DOHH2 (cell line): ENCODE data around the gene DCK.

Source experiments
- H3F3A ChIP-seq: fragments of 200-600 bp; sonication (generic), shearing (Covaris generic); 2 replicates; pipeline ENCODE4 v1.6.0; 2016; ENCODE audit warnings: antibody characterized with exemption, mild to moderate bottlenecking; ENCODE audit not compliant: control insufficient read depth, insufficient read depth
- H3K27ac ChIP-seq: fragments of 200-600 bp; sonication (generic); 2 replicates; pipeline ENCODE4 v1.5.1; 2014; ENCODE audit warnings: low read depth, mild to moderate bottlenecking, low read length, moderate library complexity
- H3K27me3 ChIP-seq: fragments of 200-600 bp; sonication (generic); 2 replicates; pipeline ENCODE4 v1.6.1; 2014; ENCODE audit warnings: mild to moderate bottlenecking, low read length, mixed read lengths; ENCODE audit not compliant: control insufficient read depth
- H3K36me3 ChIP-seq: fragments of 200-600 bp; sonication (generic); 2 replicates; pipeline ENCODE4 v1.6.1; 2014; ENCODE audit warnings: mild to moderate bottlenecking, low read length, moderate library complexity, mixed read lengths; ENCODE audit not compliant: control insufficient read depth
- H3K4me1 ChIP-seq: fragments of 200-600 bp; sonication (generic); 2 replicates; pipeline ENCODE4 v1.6.1; 2014; ENCODE audit warnings: mild to moderate bottlenecking, low read length, mixed read lengths; ENCODE audit not compliant: control insufficient read depth
- H3K4me2 ChIP-seq: fragments of 200-600 bp; sonication (generic); 2 replicates; pipeline ENCODE4 v1.6.0; 2014; ENCODE audit warnings: mild to moderate bottlenecking, low read length, moderate library complexity
- H3K4me3 ChIP-seq: fragments of 200-600 bp; sonication (generic); 2 replicates; pipeline ENCODE4 v1.5.1; 2014; ENCODE audit warnings: mild to moderate bottlenecking, low read length, mixed read lengths
- H3K79me2 ChIP-seq: fragments of 200-600 bp; sonication (generic); 2 replicates; pipeline ENCODE4 v1.6.1; 2014; ENCODE audit warnings: mild to moderate bottlenecking, low read length, mixed read lengths; ENCODE audit not compliant: control insufficient read depth
- H3K9me2 ChIP-seq: fragments of 200-600 bp; sonication (generic); replicated peaks from 2 replicates; pipeline ENCODE4 v1.6.1; 2014; ENCODE audit warnings: mild to moderate bottlenecking, low read length, mixed read lengths; ENCODE audit not compliant: control insufficient read depth
- H3K9me3 ChIP-seq: fragments of 200-600 bp; sonication (generic); 2 replicates; pipeline ENCODE4 v1.6.1; 2014; ENCODE audit warnings: antibody characterized with exemption, low read length, mixed read lengths; ENCODE audit not compliant: control insufficient read depth, insufficient read depth
- H4K20me1 ChIP-seq: fragments of 200-600 bp; sonication (generic); 2 replicates; pipeline ENCODE4 v1.6.0; 2014; ENCODE audit warnings: low read depth, mild to moderate bottlenecking, antibody characterized with exemption, low read length, moderate library complexity; ENCODE audit not compliant: control insufficient read depth, insufficient read depth
- EZH2phosphoT487 ChIP-seq: fragments of 200-600 bp; sonication (generic); IDR thresholded peaks from 2 replicates; pipeline ENCODE4 v1.6.1; 2017; ENCODE audit warnings: borderline replicate concordance, mild to moderate bottlenecking, antibody characterized with exemption, low read length, moderate library complexity, mixed read lengths
- TF ChIP-seq, protein P1 (sequence below): fragments of 200-600 bp; sonication (generic); IDR thresholded peaks from one replicate; pipeline ENCODE4 v1.5.1; 2014; ENCODE audit warnings: antibody characterized with exemption, mild to moderate bottlenecking, low read depth, low read length; ENCODE audit not compliant: poor library complexity, severe bottlenecking

The DCK gene

DNA sequence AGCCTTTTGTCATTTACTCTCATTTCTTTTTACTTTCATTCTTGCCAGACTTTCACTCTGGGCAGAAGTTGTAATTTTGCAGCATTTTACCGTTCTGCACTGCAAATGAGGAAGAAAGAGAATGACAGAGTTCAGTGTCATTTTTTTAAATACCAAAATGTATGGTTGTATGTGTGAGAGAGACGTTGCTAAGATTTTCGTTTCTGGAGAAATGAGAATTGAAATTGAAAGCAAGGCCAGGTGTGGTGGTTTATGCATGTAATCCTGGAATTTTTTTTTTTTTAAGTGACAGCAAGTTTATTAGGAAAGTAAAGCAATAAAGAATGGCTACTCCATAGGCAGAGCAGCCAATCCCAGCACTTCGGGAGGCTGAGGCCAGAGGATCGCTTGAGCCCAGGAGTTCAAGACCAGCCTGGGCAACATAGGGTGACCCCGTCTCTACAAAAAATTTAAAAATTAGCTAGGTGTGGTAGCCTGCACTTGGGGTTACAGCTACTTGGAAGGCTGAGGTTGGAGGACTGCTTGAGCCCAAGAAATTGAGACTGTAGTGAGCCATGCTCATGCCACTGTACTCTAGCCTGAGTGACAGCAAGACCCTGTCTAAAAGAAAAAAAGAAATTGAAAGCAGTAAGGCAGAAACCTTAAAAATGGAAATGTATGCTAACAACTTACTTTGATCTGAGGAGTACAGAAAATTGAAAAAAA, 12.9 kb downstream of the DCK start:
- H4K20me1 ChIP-seq = peaks cover 16% of the 10 kb centered on the region
- TF ChIP-seq EZH2phosphoT487 = no peak
- TF ChIP-seq, protein P1, sequence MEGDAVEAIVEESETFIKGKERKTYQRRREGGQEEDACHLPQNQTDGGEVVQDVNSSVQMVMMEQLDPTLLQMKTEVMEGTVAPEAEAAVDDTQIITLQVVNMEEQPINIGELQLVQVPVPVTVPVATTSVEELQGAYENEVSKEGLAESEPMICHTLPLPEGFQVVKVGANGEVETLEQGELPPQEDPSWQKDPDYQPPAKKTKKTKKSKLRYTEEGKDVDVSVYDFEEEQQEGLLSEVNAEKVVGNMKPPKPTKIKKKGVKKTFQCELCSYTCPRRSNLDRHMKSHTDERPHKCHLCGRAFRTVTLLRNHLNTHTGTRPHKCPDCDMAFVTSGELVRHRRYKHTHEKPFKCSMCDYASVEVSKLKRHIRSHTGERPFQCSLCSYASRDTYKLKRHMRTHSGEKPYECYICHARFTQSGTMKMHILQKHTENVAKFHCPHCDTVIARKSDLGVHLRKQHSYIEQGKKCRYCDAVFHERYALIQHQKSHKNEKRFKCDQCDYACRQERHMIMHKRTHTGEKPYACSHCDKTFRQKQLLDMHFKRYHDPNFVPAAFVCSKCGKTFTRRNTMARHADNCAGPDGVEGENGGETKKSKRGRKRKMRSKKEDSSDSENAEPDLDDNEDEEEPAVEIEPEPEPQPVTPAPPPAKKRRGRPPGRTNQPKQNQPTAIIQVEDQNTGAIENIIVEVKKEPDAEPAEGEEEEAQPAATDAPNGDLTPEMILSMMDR = no peak
- 0 out of 2 replicates have a peak overlapping the region, but pooled peaks have one; percentile 2 for H3K4me2 ChIP-seq
- peaks cover 99% of the 10 kb centered on the region for H3K79me2 ChIP-seq
- H3K9me2 ChIP-seq = no peaks in the 10 kb centered on the region
- H3F3A ChIP-seq = peaks cover 34% of the 10 kb centered on the region
- no peak overlapping the region for H3K4me3 ChIP-seq
- H3K27me3 ChIP-seq = no peaks in the 10 kb centered on the region
- peak overlapping the region; percentile 8; the same call in 1 of the 2 replicates for H3K27ac ChIP-seq
- H3K36me3 ChIP-seq = peaks cover 90% of the 10 kb centered on the region
- H3K4me1 ChIP-seq = peaks cover 82% of the 10 kb centered on the region
- H3K9me3 ChIP-seq = peaks cover 2% of the 10 kb centered on the region; the same call in 1 of the 2 replicates

DNA sequence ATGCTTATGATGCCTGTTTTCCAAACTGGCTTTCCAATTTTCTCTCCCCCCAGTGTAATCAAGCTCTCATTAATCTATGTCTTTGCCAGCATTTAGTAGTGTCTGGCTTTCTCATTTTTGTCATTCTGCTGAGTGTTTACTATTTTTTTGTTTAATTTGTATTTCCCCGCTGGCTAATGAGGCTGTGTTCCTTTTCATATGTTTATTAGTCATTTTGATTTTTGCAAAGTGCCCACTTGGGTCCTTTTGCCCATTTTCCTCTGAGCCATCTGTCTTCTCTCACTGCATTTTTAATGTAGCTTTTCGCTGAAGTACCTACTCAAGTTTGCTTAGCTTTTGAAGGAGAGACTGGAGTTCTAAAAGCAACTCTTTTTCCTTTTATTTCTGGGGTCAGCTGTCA, 14.7 kb downstream of the DCK start:
- Histone ChIP-seq H4K20me1 (peaks cover 13% of the 10 kb centered on the region), H3K9me3 (peaks cover 2% of the 10 kb centered on the region; the same call in 1 of the 2 replicates)

DNA sequence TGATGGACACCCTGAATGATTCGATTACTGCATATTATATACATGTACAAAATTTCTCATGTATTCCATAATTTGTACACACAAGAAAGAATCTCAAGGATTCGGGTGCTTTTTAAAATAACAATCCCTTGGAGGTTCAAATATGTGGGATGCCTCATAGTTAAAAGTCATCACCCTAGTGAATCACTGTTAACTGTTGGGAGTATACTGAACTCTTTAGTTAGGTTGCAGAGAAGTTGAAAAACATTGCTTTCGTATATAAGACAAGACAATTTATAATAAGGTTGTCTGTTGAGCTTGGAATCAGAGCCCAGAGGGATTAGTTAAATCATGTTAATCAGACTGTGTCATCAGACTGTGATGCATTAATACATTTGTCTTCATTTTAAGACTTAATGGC, 15.6 kb downstream of the DCK start:
- Histone ChIP-seq H3K4me2 (peak overlapping the region; percentile 33; the same call in 1 of the 2 replicates), H3K36me3 (peaks cover 89% of the 10 kb centered on the region), H3K4me1 (peaks cover 55% of the 10 kb centered on the region), H4K20me1 (peaks cover 9% of the 10 kb centered on the region), H3K4me3 (no peak overlapping the region), H3K9me3 (peaks cover 2% of the 10 kb centered on the region; the same call in 1 of the 2 replicates), H3K27me3 (no peaks in the 10 kb centered on the region), H3F3A (peaks cover 33% of the 10 kb centered on the region), H3K9me2 (no peaks in the 10 kb centered on the region), H3K27ac (peak overlapping the region; percentile 19), H3K79me2 (peaks cover 96% of the 10 kb centered on the region)
- TF ChIP-seq, protein P1 = no peak
- no peak for TF ChIP-seq EZH2phosphoT487

More for the DNA sequence above, 14.7 kb downstream of the DCK start:
- H3K36me3 ChIP-seq = peaks cover 93% of the 10 kb centered on the region
- 0 out of 2 replicates have a peak overlapping the region, but pooled peaks have one; percentile 11 for H3K4me2 ChIP-seq
- no peak overlapping the region for H3K4me3 ChIP-seq
- H3F3A ChIP-seq = peaks cover 35% of the 10 kb centered on the region
- no peak for TF ChIP-seq EZH2phosphoT487
- TF ChIP-seq, protein P1 = no peak
- H3K27ac ChIP-seq = peak overlapping the region; percentile 19; the same call in 1 of the 2 replicates
- H3K4me1 ChIP-seq = peaks cover 64% of the 10 kb centered on the region
- H3K27me3 ChIP-seq = no peaks in the 10 kb centered on the region
- peaks cover 96% of the 10 kb centered on the region for H3K79me2 ChIP-seq
- H3K9me2 ChIP-seq = no peaks in the 10 kb centered on the region
